ENCODE measurements around the gene OR9I1. TPM values are rescaled to one million over a fixed set of nuclear protein-coding genes. Genes with fewer than 3 reads are reported as not detected.

OR9I1 gene, protein sequence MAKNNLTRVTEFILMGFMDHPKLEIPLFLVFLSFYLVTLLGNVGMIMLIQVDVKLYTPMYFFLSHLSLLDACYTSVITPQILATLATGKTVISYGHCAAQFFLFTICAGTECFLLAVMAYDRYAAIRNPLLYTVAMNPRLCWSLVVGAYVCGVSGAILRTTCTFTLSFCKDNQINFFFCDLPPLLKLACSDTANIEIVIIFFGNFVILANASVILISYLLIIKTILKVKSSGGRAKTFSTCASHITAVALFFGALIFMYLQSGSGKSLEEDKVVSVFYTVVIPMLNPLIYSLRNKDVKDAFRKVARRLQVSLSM
- not detected for total RNA-seq

DNA sequence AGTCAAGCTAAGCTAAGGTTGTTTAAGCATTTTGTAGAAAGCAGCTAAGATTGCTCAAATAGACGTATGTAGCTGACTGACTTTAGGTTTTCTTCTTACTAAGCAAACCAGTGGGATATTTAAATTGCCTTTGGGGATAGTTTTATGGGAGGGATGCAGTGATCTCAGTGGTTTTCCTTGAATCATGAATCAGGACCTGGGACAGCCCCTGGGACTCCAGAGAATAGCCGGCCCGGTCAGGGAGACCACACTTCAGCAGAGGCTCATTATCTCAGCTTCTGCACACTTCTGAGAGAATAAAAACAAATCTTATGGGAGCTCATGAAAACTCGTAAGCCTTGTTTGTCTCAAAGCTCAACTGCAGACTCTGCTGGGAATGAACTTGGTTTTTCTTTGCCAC is at the start of gene OR9I1:
TSS of gene OR9I1 (minus strand) at position 62 of the 400 bp plus-strand sequence. CDS start 6,086 bp downstream, outside the sequence.
- Histone ChIP-seq H3K4me1 (no peaks in the 10 kb centered on the region), H3K36me3 (no peaks in the 10 kb centered on the region), H3K9ac (ENCODE audit: low read depth in 2 of 2, low read length in 2 of 2) (no peak within 1 kb of the TSS), H3K9me3 (no peaks in the 10 kb centered on the region), H3K4me3 (no peak within 1 kb of the TSS), H3K27ac (no peak within 1 kb of the TSS), H3K27me3 (no peaks in the 10 kb centered on the region)
- TF ChIP-seq, protein P1, sequence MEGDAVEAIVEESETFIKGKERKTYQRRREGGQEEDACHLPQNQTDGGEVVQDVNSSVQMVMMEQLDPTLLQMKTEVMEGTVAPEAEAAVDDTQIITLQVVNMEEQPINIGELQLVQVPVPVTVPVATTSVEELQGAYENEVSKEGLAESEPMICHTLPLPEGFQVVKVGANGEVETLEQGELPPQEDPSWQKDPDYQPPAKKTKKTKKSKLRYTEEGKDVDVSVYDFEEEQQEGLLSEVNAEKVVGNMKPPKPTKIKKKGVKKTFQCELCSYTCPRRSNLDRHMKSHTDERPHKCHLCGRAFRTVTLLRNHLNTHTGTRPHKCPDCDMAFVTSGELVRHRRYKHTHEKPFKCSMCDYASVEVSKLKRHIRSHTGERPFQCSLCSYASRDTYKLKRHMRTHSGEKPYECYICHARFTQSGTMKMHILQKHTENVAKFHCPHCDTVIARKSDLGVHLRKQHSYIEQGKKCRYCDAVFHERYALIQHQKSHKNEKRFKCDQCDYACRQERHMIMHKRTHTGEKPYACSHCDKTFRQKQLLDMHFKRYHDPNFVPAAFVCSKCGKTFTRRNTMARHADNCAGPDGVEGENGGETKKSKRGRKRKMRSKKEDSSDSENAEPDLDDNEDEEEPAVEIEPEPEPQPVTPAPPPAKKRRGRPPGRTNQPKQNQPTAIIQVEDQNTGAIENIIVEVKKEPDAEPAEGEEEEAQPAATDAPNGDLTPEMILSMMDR (IDR thresholded peaks at IDR 0.05): no peak
- no peak for DNase-seq
- intact Hi-C loops (cut with DNase I): no loop called here

DNA sequence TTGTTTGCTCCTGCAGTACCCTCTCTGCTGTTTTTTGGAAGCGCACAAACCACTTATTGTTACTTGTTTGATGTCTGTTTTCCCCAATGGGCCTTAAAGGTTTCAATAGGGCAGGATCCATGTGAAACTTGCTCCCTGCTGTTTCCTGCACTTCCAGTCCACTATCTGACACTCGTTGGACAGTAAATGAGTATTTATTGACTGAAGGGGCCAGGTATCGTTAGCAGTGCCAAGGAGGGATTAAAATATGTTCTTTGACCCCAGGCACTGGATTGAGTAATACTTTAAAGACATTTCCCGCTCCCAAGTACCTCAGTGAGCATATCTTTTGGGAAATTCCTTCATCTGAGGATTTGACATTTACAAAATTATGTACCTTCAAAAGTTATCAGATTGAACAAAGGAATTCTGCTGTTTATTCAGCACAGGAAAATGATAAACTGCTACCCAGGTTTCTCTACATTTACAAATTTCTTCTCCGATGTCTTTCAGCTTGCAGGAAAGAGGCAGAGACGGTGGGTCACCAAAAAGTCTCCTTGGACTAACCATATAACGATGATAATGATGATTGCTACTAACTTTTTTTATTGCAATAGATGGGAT is 40.3 kb upstream of the OR9I1 start:
- TF ChIP-seq, protein P1 (IDR thresholded peaks at IDR 0.05): no peak

DNA sequence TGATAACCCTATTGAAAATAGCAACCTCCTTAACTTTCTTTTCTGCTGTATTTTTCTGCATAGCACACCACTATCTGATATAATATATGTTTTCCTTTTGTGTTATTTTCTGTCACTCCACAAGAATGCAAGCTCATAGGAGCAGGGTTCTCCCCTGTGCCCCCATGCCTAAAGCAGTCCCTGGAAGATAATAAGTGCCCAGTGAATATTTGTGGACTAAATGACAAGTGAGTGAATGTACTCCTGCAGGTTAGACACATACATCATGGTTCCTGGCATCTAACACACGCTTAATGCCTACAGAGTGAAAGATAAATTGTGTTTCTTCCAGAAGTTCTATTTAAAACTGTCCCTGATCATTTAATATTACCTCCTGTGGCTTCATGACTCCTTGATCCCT is 39.7 kb upstream of the OR9I1 start:
- H3K36me3 ChIP-seq: no peaks in the 10 kb centered on the region
- no peaks in the 10 kb centered on the region for H3K27me3 ChIP-seq
- intact Hi-C loops (cut with DNase I): no loop called here
- H3K9me3 ChIP-seq: no peaks in the 10 kb centered on the region
- H3K4me3 ChIP-seq: no peak overlapping the region
- H3K9ac ChIP-seq (ENCODE audit: low read depth in 2 of 2, low read length in 2 of 2): peak overlapping the region in 1 of 2 donors; percentile 19
- TF ChIP-seq, protein P1 (IDR thresholded peaks at IDR 0.05): no peak
- no peak overlapping the region for H3K27ac ChIP-seq
- DNase-seq: no peak
- H3K4me1 ChIP-seq: no peaks in the 10 kb centered on the region

More for the DNA sequence above, 40.3 kb upstream of the OR9I1 start:
- H3K9me3 ChIP-seq: no peaks in the 10 kb centered on the region
- no peaks in the 10 kb centered on the region for H3K4me1 ChIP-seq
- no peaks in the 10 kb centered on the region for H3K27me3 ChIP-seq
- intact Hi-C loops (cut with DNase I): no loop called here
- peak; percentile 48 for DNase-seq
- no peak overlapping the region for H3K4me3 ChIP-seq
- H3K27ac ChIP-seq: no peak overlapping the region
- no peaks in the 10 kb centered on the region for H3K36me3 ChIP-seq
- H3K9ac ChIP-seq (ENCODE audit: low read depth in 2 of 2, low read length in 2 of 2): peak overlapping the region in 1 of 2 donors; percentile 19

DNA sequence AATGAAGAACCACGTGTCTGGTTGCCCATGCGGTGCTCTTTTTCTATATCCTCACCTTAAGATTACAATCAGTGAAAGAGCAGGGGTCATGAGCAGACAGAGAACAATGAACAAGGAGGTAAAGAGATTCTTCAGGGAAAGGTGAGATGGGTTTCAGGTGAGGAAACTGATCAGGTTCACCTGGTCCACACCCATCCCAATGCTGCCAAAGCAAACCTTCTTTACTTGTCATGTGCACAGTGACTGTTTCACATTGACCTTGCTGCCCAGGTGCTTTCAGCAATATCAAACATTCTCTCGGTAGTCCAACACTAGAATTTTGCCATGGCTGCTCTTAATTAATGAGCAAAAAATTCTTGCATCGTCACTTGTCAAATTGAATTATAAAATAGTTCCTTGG is 39.1 kb upstream of the OR9I1 start:
- TF ChIP-seq, protein P1 (IDR thresholded peaks at IDR 0.05): no peak
- DNase-seq: peak; percentile 59
- intact Hi-C loops (cut with DNase I): no loop called here
- Histone ChIP-seq H3K36me3 (no peaks in the 10 kb centered on the region), H3K27ac (no peak overlapping the region), H3K4me3 (no peak overlapping the region), H3K27me3 (no peaks in the 10 kb centered on the region), H3K9me3 (no peaks in the 10 kb centered on the region), H3K4me1 (no peaks in the 10 kb centered on the region), H3K9ac (ENCODE audit: low read depth in 2 of 2, low read length in 2 of 2) (no peak overlapping the region)

DNA sequence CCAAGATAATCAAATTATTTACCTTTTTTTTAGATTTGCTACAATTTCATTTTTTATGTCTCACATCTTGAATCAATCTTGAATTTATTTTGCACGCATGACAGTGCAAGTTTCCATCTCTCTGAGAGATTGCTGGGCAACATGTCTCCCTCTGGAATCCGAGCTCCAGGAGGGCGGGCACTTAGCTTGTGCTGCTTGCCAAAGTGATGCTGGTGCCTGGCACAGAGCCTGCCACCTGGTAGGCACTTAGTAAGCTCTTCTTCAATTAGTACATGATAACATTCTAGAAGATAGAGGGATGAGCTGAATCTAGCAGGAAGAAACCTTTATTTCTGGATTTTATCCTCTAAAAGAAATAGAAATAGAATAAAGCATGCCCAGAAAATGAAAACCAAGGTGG is 27.5 kb upstream of the OR9I1 start:
- no peak overlapping the region for H3K4me3 ChIP-seq
- no peak for DNase-seq
- no peak overlapping the region for H3K9ac ChIP-seq (ENCODE audit: low read depth in 2 of 2, low read length in 2 of 2)
- no peaks in the 10 kb centered on the region for H3K36me3 ChIP-seq
- no peaks in the 10 kb centered on the region for H3K27me3 ChIP-seq
- H3K9me3 ChIP-seq: no peaks in the 10 kb centered on the region
- H3K27ac ChIP-seq: no peak overlapping the region
- TF ChIP-seq, protein P1 (IDR thresholded peaks at IDR 0.05): no peak
- H3K4me1 ChIP-seq: no peaks in the 10 kb centered on the region
- intact Hi-C loops (cut with DNase I): no loop called here
